Thoracic aorta (tissue), 2 donors: ENCODE data around the gene LIN7C. TPM values are rescaled to one million over a fixed set of nuclear protein-coding genes. Genes with fewer than 3 reads are reported as not detected.

Experiments
- ATAC-seq: fragments of 150-250 bp; one replicate; pipeline ENCODE4 v1.8.0; 2017; ENCODE audit warnings: low read depth; ENCODE audit not compliant: insufficient number of reproducible peaks, low FRiP score
- DNase-seq: peaks from one replicate; pipeline ENCODE4 v3.0.0-alpha.2; 2020; ENCODE audit warnings: low spot score
- H3K27ac ChIP-seq, 2 donors: fragments of 200-600 bp; sonication (generic); 1 replicate in 1 of 2; 2 replicates in 1 of 2; pipeline ENCODE4 v1.5.1; 2016; ENCODE audit warnings: mild to moderate bottlenecking in 2 of 2, moderate library complexity in 2 of 2
- H3K27me3 ChIP-seq: fragments of 200-600 bp; sonication (generic); replicated peaks from 2 replicates; pipeline ENCODE4 v1.6.0; 2016; ENCODE audit warnings: mild to moderate bottlenecking; ENCODE audit not compliant: insufficient read depth
- H3K36me3 ChIP-seq: fragments of 200-600 bp; sonication (generic); one replicate; pipeline ENCODE4 v1.5.1; 2016
- H3K4me1 ChIP-seq, 2 donors: fragments of 200-600 bp; sonication (generic); 1 replicate in 1 of 2; 2 replicates in 1 of 2; pipeline versions ENCODE4 v1.5.1 to v1.6.0; 2016; ENCODE audit warnings: low read depth in 2 of 2, mild to moderate bottlenecking in 1 of 2; ENCODE audit not compliant: control insufficient read depth in 1 of 2
- H3K4me3 ChIP-seq: fragments of 200-600 bp; sonication (generic); 2 replicates; pipeline ENCODE4 v1.5.1; 2016; ENCODE audit warnings: mild to moderate bottlenecking
- H3K9me3 ChIP-seq: fragments of 200-600 bp; sonication (generic); 2 replicates; pipeline ENCODE4 v1.5.1; 2016
- total RNA-seq, 2 donors: library from RNA; depleted of rRNA; stranded (reverse); fragments of >200 nt; gene quantifications; one replicate each; pipeline versions ENCODE4 v1.1.0 to v1.2.3, GENCODE V29; 2016
- TF ChIP-seq, protein P1 (sequence below): fragments of 200-600 bp; sonication (generic); IDR thresholded peaks from one replicate; pipeline ENCODE4 v1.5.1; 2019; ENCODE audit warnings: antibody characterized with exemption

The LIN7C gene, protein sequence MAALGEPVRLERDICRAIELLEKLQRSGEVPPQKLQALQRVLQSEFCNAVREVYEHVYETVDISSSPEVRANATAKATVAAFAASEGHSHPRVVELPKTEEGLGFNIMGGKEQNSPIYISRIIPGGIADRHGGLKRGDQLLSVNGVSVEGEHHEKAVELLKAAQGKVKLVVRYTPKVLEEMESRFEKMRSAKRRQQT
- total RNA-seq = 10 to 100 TPM; 26.9 to 51.3 TPM

DNA sequence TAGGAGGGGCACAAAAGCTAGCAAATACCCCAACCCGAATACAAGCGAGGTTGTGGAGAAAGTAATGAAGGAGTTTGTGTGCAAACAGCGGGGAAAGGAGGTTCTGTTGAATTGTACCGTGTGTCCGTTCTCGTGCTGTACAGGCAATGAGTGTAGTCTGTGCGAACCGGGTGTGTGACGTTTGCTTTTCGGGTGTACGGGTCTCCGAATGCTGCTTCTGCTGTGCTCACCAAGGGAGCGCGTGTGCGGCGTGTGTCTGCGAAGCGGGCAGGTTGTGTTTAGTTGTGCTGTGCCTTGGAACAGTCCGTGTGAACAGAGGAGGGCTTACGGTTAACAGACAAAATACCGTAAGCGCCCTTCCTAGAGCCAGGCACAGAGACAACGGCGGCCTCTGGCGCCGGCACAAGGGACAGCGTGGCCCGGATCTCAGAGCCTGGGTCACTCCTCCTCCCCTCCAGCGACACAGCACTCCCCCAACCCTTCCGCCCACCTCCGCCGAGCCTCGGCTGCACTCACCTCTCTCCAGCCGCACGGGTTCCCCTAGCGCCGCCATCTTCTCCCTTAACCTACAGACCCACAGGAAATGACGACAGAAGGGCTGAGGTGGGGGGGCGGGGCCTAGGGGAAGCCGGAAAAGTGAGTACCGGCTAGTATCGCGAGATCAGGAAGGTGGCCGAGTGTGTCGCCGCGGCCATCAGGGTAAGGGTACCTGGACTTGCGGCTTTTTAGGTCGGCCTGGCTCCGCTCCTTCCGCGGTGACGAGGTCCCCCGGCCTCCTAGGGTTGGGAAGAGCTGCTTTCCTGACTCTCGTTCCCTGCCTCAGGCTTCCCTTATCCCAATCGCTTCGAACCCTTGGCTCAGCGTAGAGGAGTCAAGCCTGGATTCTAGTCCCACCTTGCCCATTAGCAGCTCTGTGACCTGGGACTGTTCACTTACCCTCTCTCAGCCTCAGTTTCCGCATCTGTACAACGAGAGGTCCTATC is at the start of gene LIN7C:
TSS of gene LIN7C (minus strand) at position 570 of the 983 bp plus-strand sequence. CDS start at position 553, 17 bp downstream.
- H3K9me3 ChIP-seq = no peaks in the 10 kb centered on the region
- TF ChIP-seq, protein P1, sequence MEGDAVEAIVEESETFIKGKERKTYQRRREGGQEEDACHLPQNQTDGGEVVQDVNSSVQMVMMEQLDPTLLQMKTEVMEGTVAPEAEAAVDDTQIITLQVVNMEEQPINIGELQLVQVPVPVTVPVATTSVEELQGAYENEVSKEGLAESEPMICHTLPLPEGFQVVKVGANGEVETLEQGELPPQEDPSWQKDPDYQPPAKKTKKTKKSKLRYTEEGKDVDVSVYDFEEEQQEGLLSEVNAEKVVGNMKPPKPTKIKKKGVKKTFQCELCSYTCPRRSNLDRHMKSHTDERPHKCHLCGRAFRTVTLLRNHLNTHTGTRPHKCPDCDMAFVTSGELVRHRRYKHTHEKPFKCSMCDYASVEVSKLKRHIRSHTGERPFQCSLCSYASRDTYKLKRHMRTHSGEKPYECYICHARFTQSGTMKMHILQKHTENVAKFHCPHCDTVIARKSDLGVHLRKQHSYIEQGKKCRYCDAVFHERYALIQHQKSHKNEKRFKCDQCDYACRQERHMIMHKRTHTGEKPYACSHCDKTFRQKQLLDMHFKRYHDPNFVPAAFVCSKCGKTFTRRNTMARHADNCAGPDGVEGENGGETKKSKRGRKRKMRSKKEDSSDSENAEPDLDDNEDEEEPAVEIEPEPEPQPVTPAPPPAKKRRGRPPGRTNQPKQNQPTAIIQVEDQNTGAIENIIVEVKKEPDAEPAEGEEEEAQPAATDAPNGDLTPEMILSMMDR = no peak
- H3K27me3 ChIP-seq = no peaks in the 10 kb centered on the region
- ATAC-seq = peak; percentile 99
- no peaks in the 10 kb centered on the region for H3K36me3 ChIP-seq
- peak; percentile 95 for DNase-seq
- peaks cover 18 to 30% of the 10 kb centered on the region in 2 donors for H3K4me1 ChIP-seq
- H3K4me3 ChIP-seq = peak within 1 kb of the TSS; percentile 87
- peak within 1 kb of the TSS; percentile 91 to 92 for H3K27ac ChIP-seq

DNA sequence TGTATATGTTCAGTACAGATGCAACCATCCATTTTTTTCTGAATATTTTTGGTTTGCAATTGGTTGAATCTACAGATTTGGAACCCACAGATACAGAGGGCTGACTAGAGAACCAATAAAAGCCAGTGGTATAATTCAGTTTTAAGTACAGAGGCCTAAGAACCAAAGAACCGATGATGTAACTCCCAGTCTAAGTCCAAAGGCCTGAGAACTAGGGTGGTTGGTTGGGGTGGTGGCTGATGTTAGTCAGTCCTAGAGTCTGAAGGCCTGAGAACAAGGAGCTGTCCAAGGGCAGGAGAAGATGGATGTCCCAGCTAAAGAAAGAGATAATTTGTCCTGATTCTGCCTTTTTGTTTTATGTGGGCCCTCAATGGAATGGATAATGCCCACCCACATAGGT is 48.7 kb upstream of the LIN7C start:
- no peak for DNase-seq
- no peak overlapping the region for H3K27ac ChIP-seq
- no peaks in the 10 kb centered on the region for H3K9me3 ChIP-seq
- no peaks in the 10 kb centered on the region for H3K27me3 ChIP-seq
- TF ChIP-seq, protein P1 = no peak
- no peak for ATAC-seq
- no peak overlapping the region for H3K4me3 ChIP-seq
- no peaks in the 10 kb centered on the region for H3K36me3 ChIP-seq
- peaks cover 0 to 16% of the 10 kb centered on the region in 2 donors for H3K4me1 ChIP-seq

DNA sequence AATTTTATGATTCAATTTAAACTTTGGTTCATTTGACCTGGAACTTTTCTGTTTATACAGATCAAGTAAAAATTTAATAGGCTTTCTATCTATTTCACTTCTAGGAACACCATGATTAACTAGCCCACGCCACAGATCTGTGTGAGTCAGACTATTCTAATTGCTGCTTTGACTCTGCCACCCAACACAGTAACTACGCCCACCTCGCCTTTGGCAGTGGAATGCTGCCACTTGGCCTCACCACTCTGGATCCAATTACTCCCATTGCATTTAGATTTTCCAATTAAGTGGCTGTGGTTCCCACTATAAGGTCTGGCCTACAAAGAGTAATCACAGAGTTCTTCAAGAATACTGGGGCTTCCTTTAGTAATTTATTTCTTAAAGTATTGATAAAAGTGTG is 46.6 kb upstream of the LIN7C start:
- Histone ChIP-seq H3K36me3 (no peaks in the 10 kb centered on the region), H3K4me1 (peaks cover 0 to 12% of the 10 kb centered on the region in 2 donors), H3K4me3 (no peak overlapping the region), H3K9me3 (no peaks in the 10 kb centered on the region), H3K27ac (no peak overlapping the region), H3K27me3 (no peaks in the 10 kb centered on the region)
- TF ChIP-seq, protein P1 = no peak
- no peak for ATAC-seq
- DNase-seq = no peak

DNA sequence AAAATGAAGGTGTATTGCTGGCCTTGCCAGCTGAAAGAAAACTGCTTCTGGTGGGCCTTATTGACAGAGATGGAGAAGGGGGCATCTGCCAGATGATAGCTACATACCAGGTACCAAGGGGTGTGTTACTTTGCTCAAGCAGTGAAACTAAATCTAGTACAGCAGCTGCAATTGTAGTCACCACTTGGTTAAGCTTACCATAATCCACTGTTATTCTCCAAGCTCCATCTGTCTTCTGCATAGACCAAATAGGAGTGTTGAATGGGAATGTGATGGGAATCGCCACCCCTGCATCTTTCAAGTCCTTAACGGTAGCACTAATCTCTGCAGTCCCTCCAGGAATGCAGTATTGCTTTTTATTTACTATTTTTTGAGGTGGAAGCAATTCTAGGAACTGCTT is 45.8 kb upstream of the LIN7C start:
- H3K36me3 ChIP-seq = no peaks in the 10 kb centered on the region
- no peak for ATAC-seq
- H3K9me3 ChIP-seq = no peaks in the 10 kb centered on the region
- no peaks in the 10 kb centered on the region for H3K27me3 ChIP-seq
- TF ChIP-seq, protein P1 = no peak
- H3K4me3 ChIP-seq = no peak overlapping the region
- H3K27ac ChIP-seq = no peak overlapping the region
- no peak for DNase-seq
- peaks cover 0 to 12% of the 10 kb centered on the region in 2 donors for H3K4me1 ChIP-seq

DNA sequence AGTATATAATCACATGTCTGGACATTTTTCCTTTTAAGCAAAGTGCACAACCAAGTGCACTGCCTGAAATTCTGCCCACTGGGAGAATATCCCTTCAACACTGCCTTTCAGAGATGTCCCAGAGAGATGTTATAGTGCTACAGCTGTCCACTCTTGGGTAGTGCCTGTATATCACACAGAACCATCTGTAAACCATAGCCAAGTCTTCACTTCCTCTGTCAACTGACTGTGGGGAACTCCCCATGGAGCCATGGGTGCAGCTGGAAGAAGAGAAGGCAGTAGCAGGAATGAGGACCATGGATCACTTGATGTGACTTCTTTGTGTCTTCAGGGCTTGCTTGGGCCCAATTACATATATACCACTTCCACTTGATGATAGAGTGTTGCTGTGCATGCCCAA is 44.6 kb upstream of the LIN7C start:
- Histone ChIP-seq H3K4me1 (peaks cover 0 to 12% of the 10 kb centered on the region in 2 donors), H3K9me3 (no peaks in the 10 kb centered on the region), H3K36me3 (no peaks in the 10 kb centered on the region), H3K4me3 (no peak overlapping the region), H3K27me3 (no peaks in the 10 kb centered on the region), H3K27ac (no peak overlapping the region)
- DNase-seq (no peak), ATAC-seq (no peak)
- TF ChIP-seq, protein P1 = no peak
